Measurements from ENCODE around the gene KCNS3.

Gene KCNS3

DNA sequence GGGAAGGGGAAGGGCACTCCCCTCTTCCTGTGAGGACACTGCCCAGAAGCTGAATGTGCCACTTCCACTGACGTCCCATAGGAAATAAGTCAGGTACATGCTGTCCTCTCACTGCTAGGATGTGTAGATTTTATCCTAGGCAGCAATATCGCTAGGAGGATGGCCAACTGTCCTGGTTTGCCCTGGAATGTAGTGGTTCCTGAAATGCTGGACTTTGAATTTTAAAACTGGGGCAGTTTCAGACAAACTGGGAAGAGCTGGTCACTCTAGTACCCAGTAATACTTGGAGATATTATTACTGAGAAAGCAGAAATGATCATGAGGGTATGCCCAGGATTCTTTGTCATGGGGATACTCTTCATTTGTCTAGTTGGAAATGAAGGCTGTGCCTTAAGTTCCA, 5.4 kb upstream of the KCNS3 start:
- FAIRE-seq (no peak), DNase-seq (ENCODE audit: insufficient read length, low spot score) (no peak)
- TF ChIP-seq, protein P1, sequence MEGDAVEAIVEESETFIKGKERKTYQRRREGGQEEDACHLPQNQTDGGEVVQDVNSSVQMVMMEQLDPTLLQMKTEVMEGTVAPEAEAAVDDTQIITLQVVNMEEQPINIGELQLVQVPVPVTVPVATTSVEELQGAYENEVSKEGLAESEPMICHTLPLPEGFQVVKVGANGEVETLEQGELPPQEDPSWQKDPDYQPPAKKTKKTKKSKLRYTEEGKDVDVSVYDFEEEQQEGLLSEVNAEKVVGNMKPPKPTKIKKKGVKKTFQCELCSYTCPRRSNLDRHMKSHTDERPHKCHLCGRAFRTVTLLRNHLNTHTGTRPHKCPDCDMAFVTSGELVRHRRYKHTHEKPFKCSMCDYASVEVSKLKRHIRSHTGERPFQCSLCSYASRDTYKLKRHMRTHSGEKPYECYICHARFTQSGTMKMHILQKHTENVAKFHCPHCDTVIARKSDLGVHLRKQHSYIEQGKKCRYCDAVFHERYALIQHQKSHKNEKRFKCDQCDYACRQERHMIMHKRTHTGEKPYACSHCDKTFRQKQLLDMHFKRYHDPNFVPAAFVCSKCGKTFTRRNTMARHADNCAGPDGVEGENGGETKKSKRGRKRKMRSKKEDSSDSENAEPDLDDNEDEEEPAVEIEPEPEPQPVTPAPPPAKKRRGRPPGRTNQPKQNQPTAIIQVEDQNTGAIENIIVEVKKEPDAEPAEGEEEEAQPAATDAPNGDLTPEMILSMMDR (IDR thresholded peaks at IDR 0.05; ENCODE audit: insufficient read depth, missing control alignments), result no peak

DNA sequence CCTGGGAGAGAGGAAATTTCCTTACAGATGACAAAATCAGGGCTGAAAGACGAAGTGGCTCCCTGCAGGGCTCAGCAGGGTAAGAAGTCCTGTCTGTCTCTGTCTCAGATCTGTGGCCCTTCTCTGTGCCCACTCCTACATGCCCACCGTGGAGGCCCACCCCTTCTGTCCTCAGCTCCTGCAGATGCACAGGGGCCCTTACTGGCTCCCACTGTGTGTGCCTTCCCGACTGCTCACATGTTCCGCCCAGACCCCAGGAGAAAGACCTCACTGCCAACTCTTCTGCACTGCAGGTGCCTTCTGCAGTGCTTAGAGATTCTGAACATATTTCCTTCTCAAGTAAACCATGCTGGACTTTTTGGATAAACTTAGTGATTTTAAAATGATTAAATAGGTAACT, 1.9 kb upstream of the KCNS3 start:
- no peak for FAIRE-seq
- TF ChIP-seq, protein P1 (IDR thresholded peaks at IDR 0.05; ENCODE audit: insufficient read depth, missing control alignments), result no peak
- no peak for DNase-seq (ENCODE audit: insufficient read length, low spot score)

DNA sequence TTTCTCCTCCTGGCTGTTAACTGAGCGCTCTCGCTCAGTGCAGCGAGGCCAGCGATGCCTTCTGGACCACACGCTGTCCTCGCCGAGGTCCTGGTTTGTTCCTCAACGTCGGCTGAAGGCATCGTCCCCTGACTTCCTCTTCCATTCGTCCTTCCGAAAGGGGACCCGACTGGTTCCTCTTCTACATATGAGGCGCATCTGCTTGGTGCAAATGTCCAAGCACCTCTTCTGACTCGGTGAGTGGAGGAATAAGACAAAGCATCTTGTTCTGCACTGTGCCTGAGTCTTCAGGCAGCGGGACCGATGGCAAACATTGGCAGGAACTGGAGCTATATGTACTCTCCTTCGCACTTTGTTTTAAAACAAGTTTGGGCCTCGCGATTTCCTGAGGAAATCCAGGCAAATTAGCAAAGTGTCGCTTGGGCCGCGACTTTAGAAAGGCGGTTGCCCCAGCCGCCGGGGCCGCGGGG, 621 bp upstream of the KCNS3 start:
- FAIRE-seq, result no peak
- no peak for DNase-seq (ENCODE audit: insufficient read length, low spot score)
- TF ChIP-seq, protein P1 (IDR thresholded peaks at IDR 0.05; ENCODE audit: insufficient read depth, missing control alignments), result no peak

DNA sequence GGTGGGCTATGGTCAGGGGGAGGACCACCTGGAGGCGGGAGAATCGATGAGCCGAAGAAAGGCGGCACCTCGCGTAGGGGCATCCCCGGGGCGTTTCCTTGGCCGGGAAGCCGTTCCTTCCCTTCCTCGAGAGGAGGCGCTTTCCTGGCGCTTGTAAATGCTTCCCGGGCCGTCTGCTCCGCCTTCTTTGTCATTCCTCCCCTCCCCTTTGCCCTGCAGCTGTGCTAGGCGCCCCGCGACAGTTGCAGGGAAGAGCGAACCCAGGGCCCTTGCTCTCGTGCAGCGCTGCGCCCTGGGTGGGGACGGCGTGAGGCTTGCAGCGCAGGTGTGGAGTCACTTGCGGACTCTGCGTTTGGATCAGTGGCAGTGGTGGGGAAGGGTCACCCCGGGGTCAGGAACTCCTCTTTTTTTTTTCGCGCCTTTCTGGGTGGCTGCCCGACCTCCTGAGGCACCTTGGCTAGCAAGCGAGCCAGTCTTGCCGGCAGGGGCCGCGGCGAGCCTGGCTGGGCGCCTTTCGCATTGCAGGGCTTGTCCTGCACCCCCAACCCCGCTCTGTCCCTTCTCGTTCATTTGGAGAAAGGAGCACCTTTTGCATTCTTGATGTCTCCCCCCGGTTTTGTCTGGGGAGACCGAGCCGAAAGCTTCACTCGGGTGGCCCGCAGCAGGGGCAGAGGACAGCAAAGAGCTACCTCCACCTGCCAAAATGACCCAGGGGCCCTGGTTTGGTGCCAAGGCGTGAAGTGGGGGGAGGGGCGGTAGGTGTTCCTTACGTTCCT, 858 bp downstream of the KCNS3 start:
- FAIRE-seq (no peak), DNase-seq (ENCODE audit: insufficient read length, low spot score) (peak; percentile 43)
- TF ChIP-seq, protein P1 (IDR thresholded peaks at IDR 0.05; ENCODE audit: insufficient read depth, missing control alignments), result peak; percentile 2

DNA sequence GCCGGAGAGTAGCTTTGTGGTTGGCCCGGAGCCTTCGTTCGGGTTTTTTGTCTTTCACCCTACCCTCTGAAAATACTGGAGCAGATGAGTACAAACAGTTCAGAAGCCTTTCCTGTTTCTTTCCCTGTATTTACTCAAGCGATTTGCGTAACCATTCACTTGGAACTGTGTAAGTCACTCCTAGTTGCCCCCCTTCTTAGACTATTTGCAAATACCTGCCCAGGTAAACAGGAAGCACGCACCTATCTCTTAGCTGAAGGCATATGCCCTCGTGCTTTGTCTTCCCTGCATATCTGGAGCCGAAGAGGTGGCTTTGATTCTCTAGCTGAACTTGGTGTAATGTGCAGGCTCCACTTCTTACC, 1.4 kb downstream of the KCNS3 start:
- FAIRE-seq (no peak), DNase-seq (ENCODE audit: insufficient read length, low spot score) (no peak)
- TF ChIP-seq, protein P1 (IDR thresholded peaks at IDR 0.05; ENCODE audit: insufficient read depth, missing control alignments), result no peak

DNA sequence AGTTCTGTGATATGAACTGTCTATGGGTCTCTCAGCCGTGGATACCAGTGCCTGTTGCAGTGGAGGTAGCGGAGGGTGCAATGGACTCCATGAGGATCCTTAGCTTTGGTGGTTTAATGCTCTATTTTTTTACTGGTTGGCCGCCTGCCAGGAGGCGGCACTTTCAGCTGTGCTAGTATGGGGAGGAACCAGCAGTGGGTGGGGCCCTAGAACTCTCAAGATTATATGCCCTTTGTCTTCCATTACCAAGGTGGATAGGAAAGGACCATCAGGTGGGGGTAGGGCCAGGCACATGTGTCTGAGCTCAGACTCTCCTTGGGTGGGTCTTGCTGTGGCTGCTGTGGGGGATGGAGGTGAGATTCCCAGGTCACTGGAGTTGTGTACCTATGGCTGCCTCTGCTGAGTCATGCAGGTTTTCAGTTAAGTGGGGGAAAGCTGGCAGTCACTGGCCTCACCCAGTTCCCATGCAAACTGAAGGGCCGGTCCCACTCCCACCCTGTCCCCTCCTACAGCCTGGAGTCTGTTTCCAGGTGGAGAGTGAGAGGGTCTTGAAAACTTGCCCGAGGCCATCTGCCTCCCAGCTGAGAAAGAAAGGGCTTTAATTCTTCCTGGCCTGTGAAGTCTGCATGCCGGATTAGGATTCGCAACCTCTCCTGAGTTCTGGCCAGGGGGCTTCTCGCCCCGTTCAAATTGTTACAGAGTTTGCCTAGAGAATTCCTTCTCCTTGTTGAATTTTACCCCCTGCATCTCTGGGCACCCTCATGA, 14.5 kb downstream of the KCNS3 start:
- TF ChIP-seq, protein P1 (IDR thresholded peaks at IDR 0.05; ENCODE audit: insufficient read depth, missing control alignments), result no peak
- DNase-seq (ENCODE audit: insufficient read length, low spot score) (no peak), FAIRE-seq (no peak)

DNA sequence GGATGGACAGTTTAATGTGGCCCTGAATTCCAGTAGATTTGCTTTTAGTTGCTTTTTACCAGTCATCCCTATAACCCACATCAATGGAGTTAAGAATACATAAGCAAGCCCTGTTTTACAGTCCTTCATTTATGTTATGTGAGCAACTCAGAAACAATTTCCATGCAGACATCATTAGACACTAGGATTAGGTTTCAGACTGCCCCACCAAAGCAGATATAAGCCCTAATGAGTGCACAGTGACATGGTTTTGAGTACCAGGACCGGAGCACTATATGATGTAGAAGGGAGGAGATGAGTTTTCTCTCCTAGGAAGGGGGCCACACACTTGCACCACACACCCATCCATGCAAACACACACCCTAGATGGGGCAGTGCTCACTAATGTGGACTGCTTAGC, 15.5 kb downstream of the KCNS3 start:
- TF ChIP-seq, protein P1 (IDR thresholded peaks at IDR 0.05; ENCODE audit: insufficient read depth, missing control alignments), result no peak
- no peak for DNase-seq (ENCODE audit: insufficient read length, low spot score)
- FAIRE-seq, result no peak

All from D721Med (cell line).